ENCODE results near the gene CYP2U1.

The CYP2U1 gene

GRCh38 chr4:107999932-108000539 is 68.7 kb downstream of the CYP2U1 start:
- 0 out of 2 replicates have a peak, but pooled peaks cover 6% of the 10 kb centered on the region for H3K4me1 ChIP-seq (ENCODE audit: control insufficient read depth, insufficient read depth, low read length)
- no peak overlapping the region for H3K4me3 ChIP-seq (ENCODE audit: low read depth, low read length)
- H3K36me3 ChIP-seq (ENCODE audit: control insufficient read depth, insufficient read depth, low read length): peaks cover 15% of the 10 kb centered on the region

GRCh38 chr4:108001540-108002135 is 70.3 kb downstream of the CYP2U1 start:
- H3K9me3 ChIP-seq (ENCODE audit: control insufficient read depth, insufficient read depth, low read length): no peaks in the 10 kb centered on the region; the same call in 1 of the 2 replicates
- H3K36me3 ChIP-seq (ENCODE audit: control insufficient read depth, insufficient read depth, low read length): peaks cover 10% of the 10 kb centered on the region; the same call in 1 of the 2 replicates
- H3K9ac ChIP-seq (ENCODE audit: low read depth, low read length): no peak overlapping the region
- 0 out of 2 replicates have a peak, but pooled peaks cover 6% of the 10 kb centered on the region for H3K4me1 ChIP-seq (ENCODE audit: control insufficient read depth, insufficient read depth, low read length)
- no peak overlapping the region for H3K27ac ChIP-seq (ENCODE audit: low read depth, low read length)
- no peak overlapping the region for H3K4me3 ChIP-seq (ENCODE audit: low read depth, low read length)
- no peaks in the 10 kb centered on the region for H3K27me3 ChIP-seq (ENCODE audit: control insufficient read depth, insufficient read depth, low read length)

More at GRCh38 chr4:107999932-108000539, 68.7 kb downstream of the CYP2U1 start:
- Histone ChIP-seq H3K27me3 (ENCODE audit: control insufficient read depth, insufficient read depth, low read length) (no peaks in the 10 kb centered on the region), H3K9me3 (ENCODE audit: control insufficient read depth, insufficient read depth, low read length) (no peaks in the 10 kb centered on the region; the same call in 1 of the 2 replicates), H3K9ac (ENCODE audit: low read depth, low read length) (no peak overlapping the region), H3K27ac (ENCODE audit: low read depth, low read length) (no peak overlapping the region)
